UCSD-AML1 (cell line): Measurements from ENCODE around the gene FOLR1.
"Not testable (repeated sequence)": the region's sequence is repeated elsewhere in the genome, so short reads cannot be mapped to it uniquely, and the experiment has no call there.

ENCODE experiments used
- DNase-seq: peaks from one replicate; lab custom pipeline; 2025; ENCODE audit not compliant: unreplicated experiment; lab: John Stamatoyannopoulos, UW

The FOLR1 gene

GRCh38 chr11:72180892-72181552, 10.9 kb upstream of the FOLR1 start:
- not testable (repeated sequence) for DNase-seq

- peak; percentile 22 for DNase-seq
Observed at GRCh38 chr11:72181553-72181958, 10.4 kb upstream of the FOLR1 start.

- DNase-seq, result no peak
Observed at GRCh38 chr11:72188267-72188666, 3.7 kb upstream of the FOLR1 start.

- no peak for DNase-seq
Observed at GRCh38 chr11:72189455-72190250, 2.3 kb upstream of the FOLR1 start.

- DNase-seq, result no peak
Observed at GRCh38 chr11:72190631-72191071, 1.3 kb upstream of the FOLR1 start.

GRCh38 chr11:72195518-72196270, 3.8 kb downstream of the FOLR1 start:
- DNase-seq, result no peak

- DNase-seq, result not testable (repeated sequence)
Observed at GRCh38 chr11:72201445-72201844, 9.5 kb downstream of the FOLR1 start.

- DNase-seq, result no peak
Observed at GRCh38 chr11:72202571-72202970, 10.6 kb downstream of the FOLR1 start.

- no peak for DNase-seq
Observed at GRCh38 chr11:72203163-72203562, 11.2 kb downstream of the FOLR1 start.

GRCh38 chr11:72204886-72205285, 12.9 kb downstream of the FOLR1 start:
- DNase-seq, result no peak

GRCh38 chr11:72206794-72207193, 14.9 kb downstream of the FOLR1 start:
- not testable (repeated sequence) for DNase-seq

- DNase-seq, result no peak
Observed at GRCh38 chr11:72208281-72208680, 16.3 kb downstream of the FOLR1 start.

GRCh38 chr11:72209101-72209500, 17.2 kb downstream of the FOLR1 start:
- no peak for DNase-seq

- DNase-seq, result no peak
Observed at GRCh38 chr11:72216638-72217037, 24.7 kb downstream of the FOLR1 start, which contains the start of gene FOLR2. FOLR2 (plus strand) TSS chr11:72216794; CDS start chr11:72218585, 1,791 bp downstream.

GRCh38 chr11:72217841-72218240, 25.9 kb downstream of the FOLR1 start:
- DNase-seq, result peak; percentile 51

GRCh38 chr11:72218251-72218745, 26.4 kb downstream of the FOLR1 start:
- no peak for DNase-seq

GRCh38 chr11:72220696-72221363, 28.9 kb downstream of the FOLR1 start:
- DNase-seq, result no peak

GRCh38 chr11:72221386-72222075, 29.6 kb downstream of the FOLR1 start:
- peak; percentile 73 for DNase-seq

- DNase-seq, result no peak
Observed at GRCh38 chr11:72222106-72222891, 30.4 kb downstream of the FOLR1 start.
